GM23248 (cell line): ENCODE results near the gene CHMP3. TPM values are rescaled to one million over a fixed set of nuclear protein-coding genes. Genes with fewer than 3 reads are reported as not detected.

ENCODE experiments used
- DNase-seq: peaks from one replicate; pipeline ENCODE4 v3.0.0-alpha.2; 2015
- H2AFZ ChIP-seq: fragments of 200-600 bp; sonication (generic); 2 replicates; pipeline ENCODE4 v1.6.1; 2016; ENCODE audit warnings: antibody characterized with exemption
- H3F3A ChIP-seq: fragments of 200-600 bp; sonication (generic); 2 replicates; pipeline ENCODE4 v1.6.1; 2016; ENCODE audit warnings: mild to moderate bottlenecking, antibody characterized with exemption, mixed run types; ENCODE audit not compliant: insufficient read depth
- H3K27ac ChIP-seq: fragments of 200-600 bp; sonication (generic); 2 replicates; pipeline ENCODE4 v1.5.1; 2016; ENCODE audit warnings: mild to moderate bottlenecking
- H3K27me3 ChIP-seq: fragments of 200-600 bp; sonication (generic); replicated peaks from 2 replicates; pipeline ENCODE4 v1.6.1; 2016; ENCODE audit warnings: mild to moderate bottlenecking; ENCODE audit not compliant: insufficient read depth
- H3K36me3 ChIP-seq: fragments of 200-600 bp; sonication (generic); 2 replicates; pipeline ENCODE4 v1.6.1; 2016; ENCODE audit warnings: low read depth, mild to moderate bottlenecking
- H3K4me1 ChIP-seq: fragments of 200-600 bp; sonication (generic); 2 replicates; pipeline ENCODE4 v1.6.1; 2016; ENCODE audit warnings: mild to moderate bottlenecking; ENCODE audit not compliant: insufficient read depth
- H3K4me2 ChIP-seq: fragments of 200-600 bp; sonication (generic); one replicate; pipeline ENCODE4 v1.6.1; 2016; ENCODE audit warnings: mild to moderate bottlenecking; ENCODE audit not compliant: unreplicated experiment
- H3K4me3 ChIP-seq: fragments of 200-600 bp; sonication (generic); 2 replicates; pipeline ENCODE4 v1.5.1; 2016; ENCODE audit warnings: mild to moderate bottlenecking
- H3K79me2 ChIP-seq: fragments of 200-600 bp; sonication (generic); 2 replicates; pipeline ENCODE4 v1.6.1; 2016; ENCODE audit warnings: mild to moderate bottlenecking; ENCODE audit not compliant: insufficient read depth
- H3K9ac ChIP-seq: fragments of 200-600 bp; sonication (generic); 2 replicates; pipeline ENCODE4 v1.6.1; 2016; ENCODE audit warnings: mild to moderate bottlenecking
- H3K9me2 ChIP-seq: fragments of 200-600 bp; sonication (generic); 2 replicates; pipeline ENCODE4 v1.6.1; 2016; ENCODE audit warnings: mixed run types, mild to moderate bottlenecking, moderate library complexity; ENCODE audit not compliant: insufficient read depth
- H3K9me3 ChIP-seq: fragments of 200-600 bp; sonication (generic); one replicate; pipeline ENCODE4 v1.6.1; 2017; ENCODE audit warnings: low read depth
- H4K20me1 ChIP-seq: fragments of 200-600 bp; sonication (generic); 2 replicates; pipeline ENCODE4 v1.6.0; 2016; ENCODE audit not compliant: insufficient read depth
- EZH2 ChIP-seq: fragments of 200-600 bp; sonication (generic); IDR thresholded peaks from 2 replicates; pipeline ENCODE4 v1.6.1; 2018; ENCODE audit warnings: antibody characterized with exemption, mild to moderate bottlenecking; ENCODE audit not compliant: insufficient read depth, poor library complexity, severe bottlenecking
- EZH2phosphoT487 ChIP-seq: fragments of 200-600 bp; sonication (generic); IDR thresholded peaks from 2 replicates; pipeline ENCODE4 v1.6.1; 2018; ENCODE audit warnings: antibody characterized with exemption, moderate library complexity, mild to moderate bottlenecking, low read depth; ENCODE audit not compliant: insufficient read depth
- WGBS, 2 experiments: methylation state at CpG; one replicate each; pipeline ENCODE4 v1.1.6; 2015 to 2017; ENCODE audit warnings: low lambda C conversion rate in 2 of 2, low coverage in 1 of 2; ENCODE audit errors: missing lambda C conversion rate in 2 of 2; 5-methylcytosine and 5-hydroxymethylcytosine counted together
- in situ Hi-C: fragments of 300-500 bp; cut with MboI; formaldehyde crosslinking; loops from 2 replicates; pipeline ENCODE4 v1.15.0; 2020
- polyA plus RNA-seq: library from polyadenylated mRNA; unstranded; fragments of >200 nt; fragmentation: Nextera tagmentation; extraction: Ambion mirVana; gene quantifications from 2 replicates; pipeline ENCODE4 v1.2.1, GENCODE V29; 2016
- total RNA-seq: library from RNA; depleted of rRNA; stranded (reverse); fragments of >200 nt; shearing (Covaris generic); gene quantifications from 2 replicates; pipeline ENCODE4 v1.2.3, GENCODE V29; 2014

CHMP3 gene
- total and polyA plus RNA-seq, 2 experiments from 2014 or later: 74.5 to 81.2 TPM

GRCh38 chr2:86566158-86566820 lies 3.0 kb upstream of the CHMP3 start:
- no peaks in the 10 kb centered on the region for H3K36me3 ChIP-seq
- in situ Hi-C loops: no loop called here
- H3K4me1 ChIP-seq: peaks cover 16% of the 10 kb centered on the region
- peaks cover 4% of the 10 kb centered on the region; the same call in 1 of the 2 replicates for H3F3A ChIP-seq
- peaks cover 14% of the 10 kb centered on the region for H3K79me2 ChIP-seq
- no peaks in the 10 kb centered on the region for H3K27me3 ChIP-seq
- 37 to 44% methylated on average over 6 of the region's 6 CpGs for whole genome bisulfite sequencing, 2 experiments
- no peaks in the 10 kb centered on the region for H3K9me3 ChIP-seq
- no peak for TF ChIP-seq EZH2
- no peak for TF ChIP-seq EZH2phosphoT487
- no peak overlapping the region for H3K27ac ChIP-seq
- no peak overlapping the region for H3K4me3 ChIP-seq
- no peaks in the 10 kb centered on the region for H3K9me2 ChIP-seq
- H2AFZ ChIP-seq: peak overlapping the region; percentile 57
- no peak overlapping the region for H3K9ac ChIP-seq
- H4K20me1 ChIP-seq: no peaks in the 10 kb centered on the region
- peak; percentile 33 for DNase-seq
- no peak overlapping the region for H3K4me2 ChIP-seq

- Histone ChIP-seq H3K36me3 (no peaks in the 10 kb centered on the region), H3K9me2 (no peaks in the 10 kb centered on the region), H3K27me3 (no peaks in the 10 kb centered on the region), H3K9me3 (no peaks in the 10 kb centered on the region), H3F3A (peaks cover 4% of the 10 kb centered on the region; the same call in 1 of the 2 replicates), H4K20me1 (no peaks in the 10 kb centered on the region), H3K27ac (peak overlapping the region; percentile 94), H2AFZ (peak overlapping the region; percentile 92), H3K4me3 (peak overlapping the region; percentile 87), H3K79me2 (peaks cover 41% of the 10 kb centered on the region), H3K4me2 (peak overlapping the region; percentile 79), H3K4me1 (peaks cover 17% of the 10 kb centered on the region), H3K9ac (peak overlapping the region; percentile 94)
- no peak for DNase-seq
- 53 to 56% methylated on average over 13 of the region's 13 CpGs for WGBS, 2 experiments
- in situ Hi-C loops: no loop called here
- TF ChIP-seq EZH2 (no peak), EZH2phosphoT487 (no peak)
Measured at GRCh38 chr2:86563650-86564061, 413 bp upstream of the CHMP3 start.

GRCh38 chr2:86562485-86562921 lies 740 bp downstream of the CHMP3 start:
- H3K9me3 ChIP-seq: no peaks in the 10 kb centered on the region
- peak overlapping the region; percentile 79 for H3K4me2 ChIP-seq
- peak overlapping the region; percentile 94 for H3K9ac ChIP-seq
- peak overlapping the region; percentile 92 for H2AFZ ChIP-seq
- H3K36me3 ChIP-seq: no peaks in the 10 kb centered on the region
- TF ChIP-seq EZH2 (no peak), EZH2phosphoT487 (no peak)
- in situ Hi-C loops: no loop called here
- H3K27me3 ChIP-seq: no peaks in the 10 kb centered on the region
- peaks cover 4% of the 10 kb centered on the region; the same call in 1 of the 2 replicates for H3F3A ChIP-seq
- no peak for DNase-seq
- peak overlapping the region; percentile 87 for H3K4me3 ChIP-seq
- no peaks in the 10 kb centered on the region for H4K20me1 ChIP-seq
- peaks cover 52% of the 10 kb centered on the region for H3K79me2 ChIP-seq
- H3K27ac ChIP-seq: peak overlapping the region; percentile 94
- WGBS, 2 experiments: 1% methylated on average over 16 of the region's 16 CpGs
- peaks cover 17% of the 10 kb centered on the region for H3K4me1 ChIP-seq
- H3K9me2 ChIP-seq: no peaks in the 10 kb centered on the region

GRCh38 chr2:86557836-86558235 lies 5.4 kb downstream of the CHMP3 start:
- H3K4me2 ChIP-seq: no peak overlapping the region
- H3K9ac ChIP-seq: no peak overlapping the region
- H3K9me3 ChIP-seq: no peaks in the 10 kb centered on the region
- H3K27ac ChIP-seq: no peak overlapping the region
- no peak overlapping the region for H2AFZ ChIP-seq
- no peaks in the 10 kb centered on the region for H3F3A ChIP-seq
- WGBS, 2 experiments: 97% methylated on average over 2 of the region's 2 CpGs
- DNase-seq: peak; percentile 15
- no peak overlapping the region for H3K4me3 ChIP-seq
- peaks cover 99% of the 10 kb centered on the region for H3K79me2 ChIP-seq
- H3K9me2 ChIP-seq: no peaks in the 10 kb centered on the region
- H3K27me3 ChIP-seq: no peaks in the 10 kb centered on the region
- no peaks in the 10 kb centered on the region for H3K36me3 ChIP-seq
- in situ Hi-C loops: no loop called here
- no peaks in the 10 kb centered on the region for H4K20me1 ChIP-seq
- TF ChIP-seq EZH2: no peak
- TF ChIP-seq EZH2phosphoT487: no peak
- H3K4me1 ChIP-seq: peaks cover 11% of the 10 kb centered on the region
